Common myeloid progenitor, CD34-positive (primary cell): Measurements from ENCODE around the gene BATF3.

Source experiments
- CTCF ChIA-PET: fragments of 350-600 bp; sonication (Branson Sonifier 250); formaldehyde crosslinking; loops from one replicate; lab custom pipeline; 2021; ENCODE audit warnings: antibody characterized with exemption; lab: Charles Lee
- POLR2A ChIA-PET: fragments of 350-600 bp; sonication (Branson Sonifier 250); formaldehyde crosslinking; loops from one replicate; lab custom pipeline; 2021; ENCODE audit warnings: antibody characterized with exemption; lab: Charles Lee
- DNase-seq, 3 donors: peaks; one replicate each; pipeline versions ENCODE4 v3.0.0 to v3.0.0-alpha.2; 2013
- H3K27ac ChIP-seq, 2 experiments: 1 replicate in 1 of 2; 2 replicates in 1 of 2; pipeline ENCODE4 v1.7.0; 2013; ENCODE audit warnings: inconsistent platforms in 2 of 2, low read length in 2 of 2, mild to moderate bottlenecking in 2 of 2, low read depth in 1 of 2, moderate library complexity in 1 of 2; ENCODE audit not compliant: severe bottlenecking in 2 of 2, insufficient read depth in 1 of 2, poor library complexity in 1 of 2
- H3K27me3 ChIP-seq, 5 experiments: replicated peaks in 2 of 5; 1 replicate in 3 of 5; 2 replicates in 2 of 5; pipeline versions ENCODE4 v1.6.1 to v1.7.0; 2013; ENCODE audit warnings: low read length in 4 of 5, mild to moderate bottlenecking in 2 of 5, moderate library complexity in 2 of 5, inconsistent platforms in 1 of 5; ENCODE audit not compliant: insufficient read depth in 5 of 5, control insufficient read depth in 4 of 5
- H3K36me3 ChIP-seq, 4 experiments: 1 replicate in 2 of 4; 2 replicates in 2 of 4; pipeline versions ENCODE4 v1.6.1 to v1.7.0; 2013; ENCODE audit warnings: low read length in 3 of 4, control low read depth in 1 of 4, mild to moderate bottlenecking in 1 of 4; ENCODE audit not compliant: control insufficient read depth in 4 of 4, insufficient read depth in 4 of 4
- H3K4me1 ChIP-seq, 4 experiments: 1 replicate in 3 of 4; 2 replicates in 1 of 4; pipeline versions ENCODE4 v1.6.1 to v1.7.1; 2013; ENCODE audit warnings: low read length in 3 of 4, mild to moderate bottlenecking in 3 of 4, control low read depth in 1 of 4, inconsistent platforms in 1 of 4, moderate library complexity in 1 of 4; ENCODE audit not compliant: control insufficient read depth in 4 of 4, insufficient read depth in 4 of 4; ENCODE audit errors: control extremely low read depth in 1 of 4
- H3K4me3 ChIP-seq, 7 experiments: 1 replicate in 4 of 7; 2 replicates in 3 of 7; pipeline versions ENCODE4 v1.5.1 to v1.7.0; 2013; ENCODE audit warnings: mild to moderate bottlenecking in 7 of 7, low read length in 6 of 7, moderate library complexity in 6 of 7, inconsistent platforms in 2 of 7, low read depth in 2 of 7, control low read depth in 1 of 7; ENCODE audit not compliant: insufficient read depth in 4 of 7, control insufficient read depth in 1 of 7; ENCODE audit errors: extremely low read depth in 1 of 7
- H3K9me3 ChIP-seq, 5 experiments: 1 replicate in 4 of 5; 2 replicates in 1 of 5; pipeline versions ENCODE4 v1.6.1 to v1.7.1; 2013; ENCODE audit warnings: low read length in 4 of 5, mild to moderate bottlenecking in 2 of 5, inconsistent platforms in 1 of 5, low read depth in 1 of 5, moderate library complexity in 1 of 5; ENCODE audit not compliant: control insufficient read depth in 4 of 5, insufficient read depth in 2 of 5; ENCODE audit errors: control extremely low read depth in 1 of 5
- WGBS: methylation state at CpG from one replicate; pipeline ENCODE4 v1.1.5; 2013; ENCODE audit not compliant: insufficient coverage; 5-methylcytosine and 5-hydroxymethylcytosine counted together

BATF3 gene

DNA sequence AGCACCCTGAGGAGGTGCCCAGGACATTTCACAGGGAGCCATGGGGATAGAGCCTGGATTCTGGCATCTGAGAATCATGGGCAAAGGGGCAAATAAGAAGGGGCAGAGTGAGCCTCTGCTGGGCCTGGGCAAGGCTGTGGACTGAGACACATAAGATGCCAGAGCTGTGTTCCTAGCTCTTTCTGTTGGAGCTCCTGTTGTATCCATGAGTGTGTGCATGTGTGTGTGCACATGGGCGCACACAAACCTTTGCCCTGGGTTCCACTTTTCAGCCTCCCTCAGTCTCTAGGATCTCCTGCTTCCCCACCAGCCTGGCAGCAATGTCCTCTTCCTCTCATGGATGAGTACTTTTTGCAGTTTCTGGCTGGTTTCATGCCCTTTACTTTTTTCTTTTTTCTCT lies 47.0 kb downstream of the BATF3 start:
- no peak for DNase-seq
- ChIA-PET CTCF (interaction anchor here (1.0 to 6.1 kb wide), 3 partner anchors 11 to 15 kb away, joined by 3 to 34 read pairs (median 6); no protein-coding TSS in a partner anchor), POLR2A (no interaction called here)
- no peak overlapping the region for H3K4me3 ChIP-seq
- H3K9me3 ChIP-seq: no peaks in the 10 kb centered on the region
- whole genome bisulfite sequencing: no CpG with 5 or more reads among the region's 1 CpG
- H3K27me3 ChIP-seq: no peaks in the 10 kb centered on the region
- no peaks in the 10 kb centered on the region for H3K36me3 ChIP-seq
- peaks cover 0 to 9% (median 4%) of the 10 kb centered on the region in 4 experiments for H3K4me1 ChIP-seq
- H3K27ac ChIP-seq: no peak overlapping the region

DNA sequence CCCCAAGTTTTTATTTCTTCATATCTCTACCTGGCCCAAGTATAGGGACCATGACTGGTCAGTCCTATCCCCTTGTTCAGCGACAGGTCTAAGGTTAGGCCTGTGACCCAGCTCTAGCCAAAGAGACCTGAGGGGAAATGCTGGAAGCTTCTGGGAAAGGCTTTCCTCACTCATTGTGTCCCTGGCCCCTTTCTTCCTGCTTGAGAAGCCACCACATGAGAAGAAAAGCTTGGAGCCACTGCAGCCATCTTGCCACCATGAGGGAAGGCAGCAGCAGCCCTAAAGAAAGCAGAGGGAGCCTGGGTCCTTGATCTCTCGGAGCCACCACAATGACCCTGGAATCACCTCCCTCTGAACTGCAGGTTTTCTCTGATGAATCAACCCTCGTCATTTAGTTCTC lies 47.7 kb downstream of the BATF3 start:
- POLR2A ChIA-PET: no interaction called here
- Histone ChIP-seq H3K4me1 (peaks cover 0 to 15% (median 6%) of the 10 kb centered on the region in 4 experiments), H3K9me3 (no peaks in the 10 kb centered on the region), H3K4me3 (no peak overlapping the region), H3K27ac (no peak overlapping the region), H3K36me3 (no peaks in the 10 kb centered on the region), H3K27me3 (no peaks in the 10 kb centered on the region)
- no peak for DNase-seq
- CTCF ChIA-PET: interaction anchor here (1.6 to 6.1 kb wide), 4 partner anchors 11 to 130 kb away, joined by 3 to 34 read pairs (median 8); no protein-coding TSS in a partner anchor
- WGBS: 85% methylated on average over 2 of the region's 3 CpGs

DNA sequence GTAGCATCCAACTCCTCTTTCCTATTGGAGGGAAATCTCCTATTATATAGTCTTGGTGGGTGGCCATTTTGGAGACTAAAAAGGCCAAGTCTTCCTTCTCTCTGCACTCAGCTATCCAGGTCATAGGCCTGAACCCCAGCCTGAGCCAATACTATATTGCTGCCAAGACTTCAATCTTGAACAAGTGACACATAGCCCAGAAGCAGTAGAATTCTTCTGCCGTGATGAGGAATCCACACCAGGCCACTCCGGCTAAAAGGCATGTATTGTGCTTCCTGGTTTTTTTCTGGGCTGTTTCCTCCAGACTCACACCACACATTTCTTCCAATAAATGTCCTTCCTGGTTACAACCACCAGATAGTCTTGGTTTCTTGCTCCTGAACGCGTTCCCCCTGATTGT lies 48.1 kb downstream of the BATF3 start:
- Histone ChIP-seq H3K4me3 (no peak overlapping the region), H3K36me3 (no peaks in the 10 kb centered on the region), H3K27me3 (no peaks in the 10 kb centered on the region), H3K4me1 (peaks cover 0 to 19% (median 7%) of the 10 kb centered on the region in 4 experiments), H3K9me3 (no peaks in the 10 kb centered on the region), H3K27ac (no peak overlapping the region)
- WGBS: 83% methylated on average over 2 of the region's 4 CpGs
- ChIA-PET CTCF (interaction anchor here (1.6 to 6.1 kb wide), 3 partner anchors 14 to 130 kb away, joined by 3 to 34 read pairs (median 9); no protein-coding TSS in a partner anchor), POLR2A (no interaction called here)
- DNase-seq: no peak

DNA sequence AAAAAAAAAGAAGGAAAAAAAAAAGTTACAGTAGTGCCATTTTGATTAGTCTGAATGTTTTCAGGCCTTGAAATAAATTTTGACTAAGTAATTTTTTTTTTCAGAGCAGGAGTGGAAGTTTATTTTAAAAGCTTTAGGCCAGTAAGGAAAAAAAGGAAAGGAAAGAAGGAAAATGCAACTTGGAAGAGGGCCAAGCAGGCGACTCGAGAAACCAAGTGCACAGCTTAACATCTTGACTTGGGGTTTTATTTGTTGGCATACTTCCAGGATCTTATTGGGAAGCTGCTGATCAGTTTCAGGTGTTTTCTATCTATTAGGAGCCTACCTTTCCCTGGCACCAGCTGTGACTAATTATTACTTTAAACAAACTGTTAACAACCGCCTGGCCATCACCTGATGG lies 49.4 kb downstream of the BATF3 start:
- no peak overlapping the region for H3K4me3 ChIP-seq
- POLR2A ChIA-PET: interaction anchor here (0.9 to 1.2 kb wide), 2 partner anchors 15 kb away, joined by 3 to 4 read pairs; no protein-coding TSS in a partner anchor
- peaks cover 0 to 31% (median 11%) of the 10 kb centered on the region in 4 experiments for H3K4me1 ChIP-seq
- CTCF ChIA-PET: interaction anchor here (1.2 to 6.1 kb wide), 5 partner anchors 10 to 48 kb away, joined by 3 to 34 read pairs (median 4); no protein-coding TSS in a partner anchor
- H3K9me3 ChIP-seq: no peaks in the 10 kb centered on the region
- H3K36me3 ChIP-seq: no peaks in the 10 kb centered on the region
- H3K27me3 ChIP-seq: no peaks in the 10 kb centered on the region
- DNase-seq: no peak
- 5% methylated on average over 2 of the region's 3 CpGs for WGBS
- H3K27ac ChIP-seq: no peak overlapping the region

DNA sequence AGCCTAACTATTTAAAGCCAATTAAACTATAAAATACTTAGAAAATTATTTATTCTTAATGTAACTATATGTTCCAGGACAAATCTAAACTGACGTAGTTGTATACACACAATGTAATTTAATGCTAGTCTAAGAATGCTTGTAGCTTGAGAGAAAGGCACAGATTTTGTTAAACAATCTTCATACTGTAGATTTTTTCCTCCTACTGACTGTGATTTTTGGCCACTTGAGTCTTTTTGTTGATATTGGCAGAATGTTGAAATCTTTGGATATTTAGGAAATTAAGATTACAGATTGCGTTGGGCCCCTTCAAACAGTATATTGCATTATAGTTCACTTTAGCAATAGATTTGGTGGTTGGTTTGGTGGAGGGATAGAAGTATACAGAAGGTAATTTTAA lies 50.6 kb downstream of the BATF3 start:
- Histone ChIP-seq H3K36me3 (no peaks in the 10 kb centered on the region), H3K27me3 (no peaks in the 10 kb centered on the region), H3K4me3 (no peak overlapping the region), H3K9me3 (no peaks in the 10 kb centered on the region), H3K4me1 (peaks cover 0 to 43% (median 18%) of the 10 kb centered on the region in 4 experiments), H3K27ac (no peak overlapping the region)
- POLR2A ChIA-PET: no interaction called here
- no peak for DNase-seq
- CTCF ChIA-PET: interaction anchor here (1.4 to 6.1 kb wide), 2 partner anchors 9 to 16 kb away, joined by 4 to 34 read pairs; no protein-coding TSS in a partner anchor
- WGBS: no CpG with 5 or more reads among the region's 2 CpGs

DNA sequence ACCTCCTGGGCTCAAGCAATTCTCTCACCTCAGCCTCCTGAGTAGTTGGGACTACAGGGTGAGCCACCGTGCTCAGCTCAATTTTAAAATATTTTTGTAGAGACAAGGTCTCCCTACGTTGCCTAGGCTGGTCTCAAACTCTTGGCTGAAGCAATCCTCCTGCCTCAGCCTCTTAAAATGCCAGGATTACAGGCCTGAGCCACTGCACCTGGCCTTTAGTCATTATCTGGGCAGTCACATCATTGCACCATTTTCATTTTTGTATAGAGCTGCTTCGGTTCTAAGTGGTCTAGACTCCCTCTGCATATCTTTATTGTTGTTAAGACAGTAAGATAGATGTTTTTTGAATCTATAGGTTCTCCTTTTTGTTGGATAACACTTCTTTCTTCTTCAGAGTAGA lies 51.2 kb downstream of the BATF3 start:
- CTCF ChIA-PET: interaction anchor here (0.9 to 6.1 kb wide), 3 partner anchors 13 to 18 kb away, joined by 3 to 34 read pairs (median 3); no protein-coding TSS in a partner anchor
- POLR2A ChIA-PET: no interaction called here
- Histone ChIP-seq H3K4me1 (peaks cover 0 to 44% (median 19%) of the 10 kb centered on the region in 4 experiments), H3K4me3 (no peak overlapping the region), H3K27ac (no peak overlapping the region), H3K27me3 (no peaks in the 10 kb centered on the region), H3K9me3 (no peaks in the 10 kb centered on the region), H3K36me3 (no peaks in the 10 kb centered on the region)
- WGBS: 97% methylated on average over 2 of the region's 3 CpGs
- DNase-seq: no peak

DNA sequence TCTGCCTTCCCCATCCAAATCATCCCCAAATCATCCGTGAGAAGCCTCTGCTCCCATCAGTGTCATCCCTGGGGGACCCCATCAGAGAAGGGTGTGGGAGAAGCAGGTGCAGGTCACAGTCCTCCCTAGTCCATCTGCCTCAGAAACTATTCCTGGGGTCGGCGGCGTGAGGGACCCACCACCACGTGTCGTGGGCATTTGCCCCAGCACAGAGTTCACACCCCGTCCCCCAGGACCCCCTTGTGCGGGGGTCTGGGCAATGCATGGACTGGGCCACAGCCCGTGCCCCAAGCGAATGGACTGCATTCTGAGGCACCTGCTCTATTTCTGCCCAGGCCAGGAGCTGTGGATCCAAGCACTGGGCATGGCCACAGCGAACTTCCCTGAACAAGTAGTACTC lies 52.6 kb downstream of the BATF3 start:
- no peaks in the 10 kb centered on the region for H3K9me3 ChIP-seq
- ChIA-PET POLR2A (no interaction called here), CTCF (interaction anchor here (1.0 to 1.4 kb wide), 3 partner anchors 12 to 18 kb away, joined by 3 to 5 read pairs (median 3); no protein-coding TSS in a partner anchor)
- H3K4me1 ChIP-seq: peaks cover 0 to 44% (median 19%) of the 10 kb centered on the region in 4 experiments
- DNase-seq: no peak
- H3K36me3 ChIP-seq: no peaks in the 10 kb centered on the region
- no peak overlapping the region for H3K4me3 ChIP-seq
- H3K27me3 ChIP-seq: no peaks in the 10 kb centered on the region
- H3K27ac ChIP-seq: no peak overlapping the region
- WGBS: 94% methylated on average over 9 of the region's 11 CpGs
